ENCODE results near the gene NFIX. TPM values are rescaled to one million over a fixed set of nuclear protein-coding genes. Genes with fewer than 3 reads are reported as not detected.

NFIX gene
- total RNA-seq, 2 experiments from 2014 or later: 4.7 to 5.0 TPM

- peaks cover 11% of the 10 kb centered on the region for H3K4me1 Mint-ChIP-seq (ENCODE audit: low read depth)
- peak; percentile 96 for TF ChIP-seq CTCF (IDR thresholded peaks at IDR 0.05)
- CTCF ChIA-PET: interaction anchor here (0.6 to 4.8 kb wide), 86 partner anchors 11 to 358 kb away, joined by 3 to 95 read pairs (median 4); partner anchors contain the start of genes CALR, DNASE2, FARSA and GADD45GIP1
- intact Hi-C loops (cut with micrococcal nuclease): no loop called here
- ATAC-seq: peak; percentile 96
- no peaks in the 10 kb centered on the region for H3K9me3 Mint-ChIP-seq
- peak; percentile 87 for DNase-seq
- peak overlapping the region; percentile 92 for H3K27ac Mint-ChIP-seq
- H3K4me3 Mint-ChIP-seq: peak overlapping the region; percentile 90
- POLR2A ChIA-PET: interaction anchor here (0.8 to 2.4 kb wide), 13 partner anchors 8 to 183 kb away, joined by 3 to 13 read pairs (median 4); partner anchors contain the start of genes GADD45GIP1 and LYL1
- no peaks in the 10 kb centered on the region for H3K27me3 Mint-ChIP-seq
- no peaks in the 10 kb centered on the region for H3K36me3 Mint-ChIP-seq (ENCODE audit: low read depth)
Measured at GRCh38 chr19:12965017-12965811, 30.1 kb upstream of the NFIX start.

GRCh38 chr19:12965812-12966135, 29.5 kb upstream of the NFIX start:
- POLR2A ChIA-PET: interaction anchor here (0.8 to 2.4 kb wide), 13 partner anchors 9 to 184 kb away, joined by 3 to 13 read pairs (median 4); partner anchors contain the start of genes GADD45GIP1 and LYL1
- Mint-ChIP-seq H3K4me1 (ENCODE audit: low read depth) (peaks cover 12% of the 10 kb centered on the region), H3K27me3 (no peaks in the 10 kb centered on the region), H3K9me3 (no peaks in the 10 kb centered on the region), H3K27ac (no peak overlapping the region), H3K36me3 (ENCODE audit: low read depth) (no peaks in the 10 kb centered on the region), H3K4me3 (peak overlapping the region; percentile 90)
- no peak for ATAC-seq
- no peak for DNase-seq
- CTCF ChIA-PET: interaction anchor here (0.6 to 4.8 kb wide), 82 partner anchors 11 to 358 kb away, joined by 3 to 95 read pairs (median 5); partner anchors contain the start of genes CALR, DNASE2, FARSA and GADD45GIP1
- no peak for TF ChIP-seq CTCF (IDR thresholded peaks at IDR 0.05)
- intact Hi-C loops (cut with micrococcal nuclease): no loop called here

GRCh38 chr19:12967907-12968306, 27.4 kb upstream of the NFIX start:
- H3K4me1 Mint-ChIP-seq (ENCODE audit: low read depth): peaks cover 12% of the 10 kb centered on the region
- ATAC-seq: no peak
- CTCF ChIA-PET: interaction anchor here (0.6 to 4.6 kb wide), 5 partner anchors 9 to 127 kb away, joined by 3 to 82 read pairs (median 20); no protein-coding TSS in a partner anchor

GRCh38 chr19:12969292-12969988, 25.8 kb upstream of the NFIX start, which contains the start of gene DAND5:
Gene DAND5, plus strand, starts transcription at chr19:12969576. Its CDS starts 85 bp downstream, at chr19:12969661.
- no peak for TF ChIP-seq CTCF (IDR thresholded peaks at IDR 0.05)
- Mint-ChIP-seq H3K9me3 (no peaks in the 10 kb centered on the region), H3K4me3 (no peak within 1 kb of the TSS), H3K27ac (no peak within 1 kb of the TSS), H3K4me1 (ENCODE audit: low read depth) (peaks cover 12% of the 10 kb centered on the region), H3K36me3 (ENCODE audit: low read depth) (no peaks in the 10 kb centered on the region), H3K27me3 (no peaks in the 10 kb centered on the region)
- no peak for ATAC-seq
- ChIA-PET POLR2A (interaction anchor here (0.6 kb wide), 1 partner anchor 52 kb away, joined by 4 read pairs; no protein-coding TSS in a partner anchor), CTCF (interaction anchor here (0.6 to 1.2 kb wide), 2 partner anchors 8 to 61 kb away, joined by 3 read pairs; no protein-coding TSS in a partner anchor)
- DNase-seq: no peak
- intact Hi-C loops (cut with micrococcal nuclease): no loop called here

More at GRCh38 chr19:12967907-12968306, 27.4 kb upstream of the NFIX start:
- H3K27me3 Mint-ChIP-seq: no peaks in the 10 kb centered on the region
- POLR2A ChIA-PET: no interaction called here
- no peak overlapping the region for H3K4me3 Mint-ChIP-seq
- no peak for TF ChIP-seq CTCF (IDR thresholded peaks at IDR 0.05)
- intact Hi-C loops (cut with micrococcal nuclease): no loop called here
- DNase-seq: no peak
- H3K9me3 Mint-ChIP-seq: no peaks in the 10 kb centered on the region
- no peaks in the 10 kb centered on the region for H3K36me3 Mint-ChIP-seq (ENCODE audit: low read depth)
- no peak overlapping the region for H3K27ac Mint-ChIP-seq
